NCI-H460 (cell line): ENCODE measurements around the gene GZMH. TPM values are rescaled to one million over a fixed set of nuclear protein-coding genes. Genes with fewer than 3 reads are reported as not detected.
"Not testable (repeated sequence)": the region's sequence is repeated elsewhere in the genome, so short reads cannot be mapped to it uniquely, and the experiment has no call there.

Experiments used
- DNase-seq: peaks from one replicate; pipeline ENCODE4 v3.0.0-alpha.2; 2016; ENCODE audit warnings: low read depth; ENCODE audit errors: extremely low read depth
- polyA plus RNA-seq: library from polyadenylated mRNA; depleted of rRNA; stranded (reverse); fragments of >200 nt; gene quantifications from 2 replicates; pipeline ENCODE4 v1.2.3, GENCODE V29; 2014; cell fraction: nucleus; rRNA removed
- total RNA-seq: library from RNA; depleted of rRNA; stranded (reverse); fragments of >200 nt; shearing (Covaris generic); gene quantifications from 2 replicates; pipeline ENCODE4 v1.2.3, GENCODE V29; 2014; rRNA removed

The GZMH gene
- total RNA-seq: not detected in 2 replicates
- polyA plus RNA-seq: not detected in 2 replicates

- DNase-seq: no peak
Observed at GRCh38 chr14:24609655-24610344, at the start of gene GZMH. Gene GZMH, minus strand, starts transcription at chr14:24609685. Its CDS starts 72 bp downstream, at chr14:24609613.

- not testable (repeated sequence) for DNase-seq
Observed at GRCh38 chr14:24648361-24648760, 38.9 kb upstream of the GZMH start.

GRCh38 chr14:24639905-24640304, 30.4 kb upstream of the GZMH start:
- no peak for DNase-seq

- DNase-seq: no peak
Observed at GRCh38 chr14:24639270-24639669, 29.8 kb upstream of the GZMH start.

GRCh38 chr14:24634158-24634557, 24.7 kb upstream of the GZMH start, which contains the start of gene GZMB:
Gene GZMB, minus strand, starts transcription at chr14:24634190. Its CDS starts 30 bp downstream, at chr14:24634160.
- no peak for DNase-seq

GRCh38 chr14:24633353-24633752, 23.9 kb upstream of the GZMH start:
- DNase-seq: no peak

- no peak for DNase-seq
Observed at GRCh38 chr14:24632761-24633160, 23.3 kb upstream of the GZMH start.

- no peak for DNase-seq
Observed at GRCh38 chr14:24632336-24632735, 22.9 kb upstream of the GZMH start.

GRCh38 chr14:24631749-24632335, 22.4 kb upstream of the GZMH start:
- DNase-seq: no peak

- DNase-seq: no peak
Observed at GRCh38 chr14:24630872-24631477, 21.5 kb upstream of the GZMH start.

- DNase-seq: no peak
Observed at GRCh38 chr14:24630087-24630871, 20.8 kb upstream of the GZMH start.

- no peak for DNase-seq
Observed at GRCh38 chr14:24629521-24629920, 20.0 kb upstream of the GZMH start.

- DNase-seq: no peak
Observed at GRCh38 chr14:24613747-24614146, 4.3 kb upstream of the GZMH start.

GRCh38 chr14:24613241-24613640, 3.8 kb upstream of the GZMH start:
- no peak for DNase-seq

GRCh38 chr14:24612196-24612595, 2.7 kb upstream of the GZMH start:
- DNase-seq: no peak

- no peak for DNase-seq
Observed at GRCh38 chr14:24607635-24608514, 1.6 kb downstream of the GZMH start.

GRCh38 chr14:24607081-24607480, 2.4 kb downstream of the GZMH start:
- no peak for DNase-seq

GRCh38 chr14:24606297-24606696, 3.2 kb downstream of the GZMH start:
- no peak for DNase-seq

GRCh38 chr14:24605435-24606190, 3.9 kb downstream of the GZMH start:
- peak; percentile 31 for DNase-seq
